Subcutaneous abdominal adipose tissue (tissue), 5 donors: ENCODE data around the gene ABCC11.
A peak's percentile ranks its signal among the peaks of the same experiment; 100 is the strongest.

Experiments used
- H3K27ac ChIP-seq: one replicate; pipeline ENCODE4 v1.7.0; 2013; ENCODE audit warnings: low read depth, mild to moderate bottlenecking, inconsistent platforms, low read length, moderate library complexity
- H3K27me3 ChIP-seq, 5 donors: one replicate each; pipeline ENCODE4 v1.7.0; 2013; ENCODE audit warnings: low read length in 5 of 5, inconsistent platforms in 1 of 5; ENCODE audit not compliant: control insufficient read depth in 5 of 5, insufficient read depth in 4 of 5
- H3K36me3 ChIP-seq, 5 donors: one replicate each; pipeline ENCODE4 v1.7.0; 2013; ENCODE audit warnings: low read length in 5 of 5; ENCODE audit not compliant: control insufficient read depth in 5 of 5, insufficient read depth in 5 of 5
- H3K4me1 ChIP-seq, 5 donors: one replicate each; pipeline ENCODE4 v1.7.0; 2013; ENCODE audit warnings: low read length in 5 of 5, mild to moderate bottlenecking in 3 of 5, moderate library complexity in 1 of 5; ENCODE audit not compliant: control insufficient read depth in 5 of 5, insufficient read depth in 5 of 5
- H3K4me3 ChIP-seq, 5 donors: one replicate each; pipeline ENCODE4 v1.7.0; 2013; ENCODE audit warnings: low read length in 5 of 5, low read depth in 1 of 5
- H3K9ac ChIP-seq, 5 donors: one replicate each; pipeline ENCODE4 v1.7.0; 2013; ENCODE audit warnings: low read length in 5 of 5, mild to moderate bottlenecking in 4 of 5, moderate library complexity in 3 of 5
- H3K9me3 ChIP-seq, 5 donors: one replicate each; pipeline ENCODE4 v1.7.0; 2013; ENCODE audit warnings: low read length in 5 of 5; ENCODE audit not compliant: control insufficient read depth in 5 of 5
- donor health status: healthy.
- donor health status: healthy.
- donor health status: healthy.
- donor health status: healthy.
- donor health status: healthy.

ABCC11 gene

DNA sequence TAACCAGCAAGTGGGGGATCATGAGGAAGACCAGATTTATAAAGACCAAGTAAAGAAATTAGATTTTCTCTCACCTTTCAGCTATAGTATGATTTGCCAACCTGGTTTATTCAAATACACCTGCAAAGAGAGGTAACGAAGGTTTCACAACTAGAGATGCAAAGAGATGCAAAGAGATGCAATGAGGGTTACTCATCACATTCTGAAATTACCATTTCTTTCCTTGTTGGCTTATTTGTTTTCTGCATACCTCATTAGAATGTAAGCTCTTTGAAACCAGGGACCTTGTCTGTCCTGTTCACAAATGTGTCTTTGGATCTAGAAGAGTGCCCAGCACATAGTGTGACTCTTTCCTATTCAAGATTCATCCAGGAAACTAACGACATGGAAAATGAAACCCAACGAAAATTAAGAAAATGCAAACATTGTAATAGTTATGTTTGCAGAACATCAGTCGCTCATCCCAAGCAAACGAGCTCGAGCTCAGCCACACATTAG, 12.2 kb downstream of the ABCC11 start:
- H3K9me3 ChIP-seq: peaks cover 0 to under 1% (median 0%) of the 10 kb centered on the region in 5 donors
- no peaks in the 10 kb centered on the region for H3K4me1 ChIP-seq
- H3K4me3 ChIP-seq: no peak overlapping the region
- no peak overlapping the region for H3K9ac ChIP-seq
- H3K27me3 ChIP-seq: no peaks in the 10 kb centered on the region
- no peak overlapping the region for H3K27ac ChIP-seq
- no peaks in the 10 kb centered on the region for H3K36me3 ChIP-seq

DNA sequence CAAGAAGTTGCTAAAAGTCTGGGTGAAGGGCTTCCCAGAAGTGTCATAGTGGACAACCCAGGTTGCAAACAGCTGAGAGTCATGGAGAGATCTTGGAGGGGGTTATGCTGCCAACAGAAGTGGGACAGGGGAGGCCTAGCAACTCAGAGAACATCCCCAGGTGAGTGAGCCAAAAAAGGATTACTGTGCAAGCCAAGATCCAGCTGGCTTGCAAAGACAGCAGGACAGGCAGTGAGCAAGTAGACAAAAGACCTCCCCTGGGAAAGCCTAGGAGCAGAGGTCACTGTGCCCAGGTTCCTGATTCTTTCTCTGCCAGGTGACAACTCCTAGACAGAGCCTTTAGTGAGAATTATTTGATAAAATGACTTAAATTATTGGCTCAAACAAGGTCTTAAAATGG, 12.7 kb downstream of the ABCC11 start:
- Histone ChIP-seq H3K4me1 (no peaks in the 10 kb centered on the region), H3K4me3 (no peak overlapping the region), H3K36me3 (no peaks in the 10 kb centered on the region), H3K27ac (no peak overlapping the region), H3K27me3 (no peaks in the 10 kb centered on the region), H3K9me3 (no peaks in the 10 kb centered on the region), H3K9ac (no peak overlapping the region)

- H3K9ac ChIP-seq: no peak overlapping the region
- no peak overlapping the region for H3K4me3 ChIP-seq
- H3K9me3 ChIP-seq: no peaks in the 10 kb centered on the region
- H3K27ac ChIP-seq: no peak overlapping the region
- H3K27me3 ChIP-seq: no peaks in the 10 kb centered on the region
- no peaks in the 10 kb centered on the region for H3K36me3 ChIP-seq
- H3K4me1 ChIP-seq: no peaks in the 10 kb centered on the region
Measured at GRCh38 chr16:48232493-48233040, 14.8 kb downstream of the ABCC11 start.

GRCh38 chr16:48231727-48232492, 15.4 kb downstream of the ABCC11 start:
- Histone ChIP-seq H3K9me3 (no peaks in the 10 kb centered on the region), H3K4me3 (no peak overlapping the region), H3K27me3 (no peaks in the 10 kb centered on the region), H3K9ac (no peak overlapping the region), H3K27ac (no peak overlapping the region), H3K36me3 (no peaks in the 10 kb centered on the region), H3K4me1 (no peaks in the 10 kb centered on the region)

DNA sequence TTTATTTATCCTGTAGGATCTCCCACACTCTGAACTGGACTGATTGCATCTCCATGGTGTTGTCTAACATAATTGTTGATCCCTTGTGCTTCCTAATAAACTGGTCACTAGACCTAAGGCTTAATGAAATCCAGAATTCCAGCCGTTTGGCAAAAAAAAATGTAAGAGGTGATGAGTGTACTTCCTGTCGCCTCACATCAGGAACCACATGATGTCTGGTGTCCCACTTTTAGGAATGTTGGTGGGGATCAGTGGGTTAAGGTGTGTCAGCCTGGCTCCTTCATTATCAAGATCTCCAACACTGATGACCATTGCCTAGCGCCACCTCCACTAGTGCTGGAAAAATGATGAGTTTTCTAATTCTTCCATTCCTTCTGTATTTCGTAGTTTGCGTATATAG, 21.9 kb downstream of the ABCC11 start:
- Histone ChIP-seq H3K27me3 (no peaks in the 10 kb centered on the region), H3K9ac (no peak overlapping the region), H3K9me3 (no peaks in the 10 kb centered on the region), H3K4me1 (peaks cover 0 to 4% (median 0%) of the 10 kb centered on the region in 5 donors), H3K36me3 (no peaks in the 10 kb centered on the region), H3K4me3 (no peak overlapping the region), H3K27ac (no peak overlapping the region)

DNA sequence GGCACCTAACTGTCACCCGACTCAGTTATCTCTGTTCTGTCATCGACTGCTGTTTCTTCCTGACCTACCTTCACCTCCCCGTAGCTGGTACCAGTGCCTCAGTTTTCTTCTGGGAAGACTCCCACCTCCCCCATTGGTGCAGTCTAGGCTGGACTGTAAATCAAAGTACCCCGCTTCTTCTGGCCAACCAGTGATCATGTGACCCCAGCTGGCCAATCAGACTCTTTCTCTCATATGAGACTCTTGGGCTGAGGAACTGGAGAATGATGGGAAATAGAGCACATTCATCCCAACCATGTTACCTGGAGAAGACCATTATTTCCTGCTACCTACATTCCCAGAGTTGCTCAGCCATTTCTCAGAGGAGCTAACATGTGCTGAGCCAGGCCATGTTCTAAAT, 23.8 kb downstream of the ABCC11 start:
- Histone ChIP-seq H3K4me1 (peaks cover 0 to 4% (median 0%) of the 10 kb centered on the region in 5 donors), H3K27me3 (no peaks in the 10 kb centered on the region), H3K9me3 (no peaks in the 10 kb centered on the region), H3K27ac (no peak overlapping the region), H3K36me3 (no peaks in the 10 kb centered on the region), H3K4me3 (no peak overlapping the region), H3K9ac (no peak overlapping the region)

- Histone ChIP-seq H3K27ac (no peak overlapping the region), H3K36me3 (no peaks in the 10 kb centered on the region), H3K9ac (no peak overlapping the region), H3K9me3 (no peaks in the 10 kb centered on the region), H3K27me3 (no peaks in the 10 kb centered on the region), H3K4me3 (no peak overlapping the region), H3K4me1 (peaks cover 0 to 14% (median 0%) of the 10 kb centered on the region in 5 donors)
Measured at GRCh38 chr16:48220891-48221290, 26.4 kb downstream of the ABCC11 start.

DNA sequence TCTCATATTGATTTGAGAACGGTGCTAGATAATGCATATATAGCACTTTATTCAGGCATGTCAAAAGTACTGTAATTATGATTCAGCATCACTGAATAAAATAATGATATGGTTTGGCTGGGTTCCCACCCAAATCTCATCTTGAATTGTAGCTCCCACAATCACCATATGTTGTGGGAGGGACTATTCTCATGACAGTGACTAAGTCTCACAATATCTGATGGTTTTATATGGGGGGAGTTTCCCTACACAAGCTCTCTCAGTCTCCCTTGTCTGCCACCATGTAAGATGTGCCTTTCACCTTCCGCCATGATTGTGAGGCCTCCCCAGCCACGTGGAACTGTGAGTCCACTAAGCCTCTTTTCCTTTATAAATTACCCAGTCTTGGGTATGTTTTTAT, 28.9 kb downstream of the ABCC11 start:
- Histone ChIP-seq H3K36me3 (no peaks in the 10 kb centered on the region), H3K27ac (no peak overlapping the region), H3K4me1 (peaks cover 0 to 14% (median 0%) of the 10 kb centered on the region in 5 donors), H3K4me3 (no peak overlapping the region), H3K9me3 (no peaks in the 10 kb centered on the region), H3K9ac (no peak overlapping the region), H3K27me3 (no peaks in the 10 kb centered on the region)

- H3K27ac ChIP-seq: peak overlapping the region; percentile 1
- H3K4me3 ChIP-seq: no peak overlapping the region
- H3K9me3 ChIP-seq: no peaks in the 10 kb centered on the region
- H3K9ac ChIP-seq: peak overlapping the region in 1 of 5 donors; percentile 22
- H3K36me3 ChIP-seq: no peaks in the 10 kb centered on the region
- H3K4me1 ChIP-seq: peaks cover 0 to 14% (median 0%) of the 10 kb centered on the region in 5 donors
- H3K27me3 ChIP-seq: no peaks in the 10 kb centered on the region
Measured at GRCh38 chr16:48217708-48218107, 29.6 kb downstream of the ABCC11 start.

- Histone ChIP-seq H3K36me3 (no peaks in the 10 kb centered on the region), H3K4me3 (no peak overlapping the region), H3K9me3 (no peaks in the 10 kb centered on the region), H3K27ac (no peak overlapping the region), H3K4me1 (peaks cover 0 to 14% (median 0%) of the 10 kb centered on the region in 5 donors), H3K9ac (no peak overlapping the region), H3K27me3 (no peaks in the 10 kb centered on the region)
Measured at GRCh38 chr16:48215738-48216137, 31.6 kb downstream of the ABCC11 start.
